GM20000 (cell line): ENCODE results near the gene PPP6C.

Experiments used
- DNase-seq: peaks from one replicate; pipeline ENCODE4 v3.0.0; 2012; ENCODE audit warnings: low spot score
- CTCF ChIP-seq: IDR thresholded peaks from 2 replicates; pipeline ENCODE4 v1.5.1; 2012; ENCODE audit warnings: mild to moderate bottlenecking, control low read depth; ENCODE audit errors: extremely low read depth, missing control alignments

The PPP6C gene

GRCh38 chr9:125153712-125154367 lies 35.8 kb downstream of the PPP6C start:
- TF ChIP-seq CTCF = no peak
- no peak for DNase-seq

DNA sequence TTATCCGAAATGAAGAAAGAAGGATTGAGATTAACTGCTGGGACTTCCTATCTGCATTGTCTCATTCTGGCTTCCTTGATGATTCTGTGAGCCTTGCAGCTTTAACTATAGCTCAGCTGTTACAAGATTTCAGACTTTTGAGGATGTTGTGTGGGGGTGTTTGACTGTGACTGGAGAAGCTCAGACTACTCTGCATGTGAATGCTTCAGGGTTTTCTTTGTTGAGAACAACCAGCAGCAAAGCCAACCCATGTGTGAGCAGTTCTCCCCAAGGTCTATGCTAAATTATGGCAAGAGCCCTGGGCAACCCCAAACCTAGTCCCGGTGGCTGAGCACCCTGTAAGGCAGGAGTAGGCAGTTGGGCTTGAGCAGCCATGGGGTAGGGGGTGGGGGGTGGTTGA lies 37.9 kb downstream of the PPP6C start:
- DNase-seq = no peak
- no peak for TF ChIP-seq CTCF

DNA sequence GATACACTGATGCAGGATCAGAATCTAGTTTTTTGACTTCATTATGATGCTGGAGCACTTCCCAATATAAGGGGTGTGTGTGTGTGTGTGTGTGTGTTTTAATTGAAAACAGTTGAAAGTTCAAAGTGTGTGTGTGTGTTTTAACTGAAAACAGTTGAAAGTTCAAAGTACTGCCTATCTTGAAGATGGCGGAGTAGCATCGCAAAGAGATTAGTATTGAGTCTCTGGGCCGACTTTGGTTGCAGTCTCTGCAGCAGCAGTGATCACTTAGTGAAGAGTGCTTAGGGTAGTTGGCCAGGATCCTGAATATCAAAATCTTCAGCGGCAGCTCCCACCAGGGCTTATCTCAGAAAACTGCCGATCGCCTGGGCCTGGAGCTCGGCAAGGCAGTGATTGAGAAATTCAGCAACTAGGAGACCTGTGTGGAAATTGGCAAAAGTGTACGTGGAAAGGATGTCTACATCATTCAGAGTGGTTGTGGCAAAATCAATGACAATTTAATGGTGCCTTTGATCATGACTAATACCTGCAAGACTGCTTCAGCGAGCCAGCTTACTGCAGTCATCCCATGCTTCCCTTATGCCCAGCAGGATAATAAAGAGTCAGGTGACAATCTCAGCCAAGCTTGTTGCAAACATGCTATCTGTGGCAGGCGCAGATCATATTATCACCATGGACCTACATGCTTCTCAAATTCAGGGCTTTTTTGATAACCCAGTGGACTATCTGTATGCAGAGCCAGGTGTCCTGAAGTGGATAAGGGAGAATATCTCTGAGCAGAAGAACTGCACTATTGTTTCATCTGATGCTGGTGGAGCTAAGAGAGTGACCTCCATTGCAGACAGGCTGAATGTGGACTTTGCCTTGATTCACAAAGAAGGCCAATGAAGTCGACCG lies 39.0 kb downstream of the PPP6C start:
- TF ChIP-seq CTCF = no peak
- DNase-seq = no peak

GRCh38 chr9:125147401-125147951 lies 42.1 kb downstream of the PPP6C start:
- TF ChIP-seq CTCF = no peak

GRCh38 chr9:125146247-125146646 lies 43.4 kb downstream of the PPP6C start:
- no peak for TF ChIP-seq CTCF
- DNase-seq = no peak

More at GRCh38 chr9:125147401-125147951, 42.1 kb downstream of the PPP6C start:
- no peak for DNase-seq

DNA sequence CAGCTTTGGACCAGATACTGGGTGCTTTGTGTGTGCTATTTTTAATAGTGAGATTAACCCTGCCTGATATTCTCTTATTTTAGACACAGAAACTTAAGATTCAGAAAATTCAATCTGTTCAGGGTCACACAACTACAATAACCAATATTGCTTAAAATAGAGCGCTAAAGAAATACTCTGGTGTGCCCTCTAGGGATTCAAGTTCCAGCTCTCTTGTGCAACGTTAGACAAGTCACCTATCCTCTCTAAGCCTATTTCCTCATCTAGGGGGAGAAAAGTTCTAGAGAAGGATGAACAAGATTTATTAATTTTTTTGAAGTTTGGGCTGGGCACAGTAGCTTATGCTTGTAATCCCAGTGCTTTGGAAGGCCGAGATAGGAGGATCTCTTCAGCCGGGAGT lies 44.2 kb downstream of the PPP6C start:
- TF ChIP-seq CTCF = no peak

GRCh38 chr9:125143377-125144090 lies 46.1 kb downstream of the PPP6C start, which contains the start of gene SCAI:
Gene SCAI (minus strand): TSS chr9:125143528. CDS start chr9:125143437, 91 bp downstream.
- peak; percentile 99 for DNase-seq
- peak; percentile 92 for TF ChIP-seq CTCF

More for the DNA sequence above, 44.2 kb downstream of the PPP6C start:
- no peak for DNase-seq
